B cell (primary cell): ENCODE data around the gene SNX11. TPM values are rescaled to one million over a fixed set of nuclear protein-coding genes. Genes with fewer than 3 reads are reported as not detected.

Source experiments
- ATAC-seq: fragments of 200-7000 bp; cut with Tn5 transposase; one replicate; pipeline ENCODE4 v1.10.0; 2021; ENCODE audit warnings: low read depth, mild to moderate bottlenecking, moderate number of reproducible peaks, moderate library complexity
- CTCF ChIA-PET: fragments of 350-600 bp; sonication (Branson Sonifier 250); formaldehyde crosslinking; loops from one replicate; lab custom pipeline; 2021; ENCODE audit warnings: antibody characterized with exemption, inconsistent platforms; lab: Charles Lee
- POLR2A ChIA-PET: fragments of 350-600 bp; sonication (Branson Sonifier 250); formaldehyde crosslinking; loops from one replicate; lab custom pipeline; 2021; ENCODE audit warnings: antibody characterized with exemption; lab: Charles Lee
- DNase-seq: peaks from one replicate; pipeline ENCODE4 v3.0.0; 2013
- H2AFZ ChIP-seq: 2 replicates; pipeline ENCODE4 v1.6.1; 2012; ENCODE audit warnings: mild to moderate bottlenecking, low read depth, low read length; ENCODE audit not compliant: insufficient read depth, poor library complexity, severe bottlenecking
- H3K27ac ChIP-seq, 2 donors: 1 replicate in 1 of 2; 2 replicates in 1 of 2; pipeline ENCODE4 v1.5.1; 2012 to 2013; ENCODE audit warnings: low read length in 2 of 2, mild to moderate bottlenecking in 2 of 2, moderate library complexity in 1 of 2
- H3K27me3 ChIP-seq, 4 experiments: fragments of 200-600 bp in 1 of 4; sonication (generic) in 1 of 4; replicated peaks in 1 of 4; 1 replicate in 2 of 4; 2 replicates in 2 of 4; pipeline versions ENCODE4 v1.6.1 to v1.7.0; 2013 to 2016; ENCODE audit warnings: low read length in 3 of 4, mild to moderate bottlenecking in 2 of 4, mixed read lengths in 1 of 4, moderate library complexity in 1 of 4; ENCODE audit not compliant: insufficient read depth in 4 of 4, control insufficient read depth in 3 of 4; ENCODE audit errors: control extremely low read depth in 1 of 4
- H3K36me3 ChIP-seq, 2 experiments: replicated peaks in 1 of 2; 1 replicate in 1 of 2; 2 replicates in 1 of 2; pipeline versions ENCODE4 v1.6.1 to v1.7.1; 2013; ENCODE audit warnings: low read length in 1 of 2; ENCODE audit not compliant: insufficient read depth in 2 of 2, control insufficient read depth in 1 of 2; ENCODE audit errors: control extremely low read depth in 1 of 2, extremely low read depth in 1 of 2
- H3K4me1 ChIP-seq, 2 donors: fragments of 200-600 bp in 1 of 2; sonication (generic) in 1 of 2; 1 replicate in 1 of 2; 2 replicates in 1 of 2; pipeline versions ENCODE4 v1.5.1 to v1.6.1; 2013 to 2017; ENCODE audit warnings: low read length in 2 of 2; ENCODE audit not compliant: control insufficient read depth in 2 of 2, insufficient read depth in 2 of 2
- H3K4me2 ChIP-seq: replicated peaks from 2 replicates; pipeline ENCODE3; 2012; ENCODE audit warnings: mild to moderate bottlenecking, low read depth, low read length; ENCODE audit not compliant: poor library complexity, severe bottlenecking
- H3K4me3 ChIP-seq, 5 experiments: fragments of 200-600 bp in 1 of 5; sonication (generic) in 1 of 5; 1 replicate in 3 of 5; 2 replicates in 2 of 5; pipeline versions ENCODE4 v1.5.1 to v1.7.0; 2011 to 2016; ENCODE audit warnings: low read length in 4 of 5, mild to moderate bottlenecking in 4 of 5, low read depth in 2 of 5, control low read depth in 1 of 5, moderate library complexity in 1 of 5; ENCODE audit not compliant: insufficient read depth in 1 of 5; ENCODE audit errors: control extremely low read depth in 1 of 5, extremely low read depth in 1 of 5
- H3K79me2 ChIP-seq: fragments of 200-600 bp; sonication (generic); one replicate; pipeline ENCODE4 v1.6.0; 2016; ENCODE audit warnings: low read length; ENCODE audit not compliant: control insufficient read depth, insufficient read depth
- H3K9ac ChIP-seq: fragments of 200-600 bp; sonication (generic); 2 replicates; pipeline ENCODE4 v1.6.1; 2017; ENCODE audit warnings: mild to moderate bottlenecking, low read length, moderate library complexity
- H3K9me3 ChIP-seq, 3 donors: one replicate each; pipeline versions ENCODE4 v1.6.1 to v1.7.1; 2013; ENCODE audit warnings: low read length in 2 of 3; ENCODE audit not compliant: control insufficient read depth in 2 of 3, insufficient read depth in 1 of 3; ENCODE audit errors: control extremely low read depth in 1 of 3
- H4K20me1 ChIP-seq: 2 replicates; pipeline ENCODE4 v1.6.0; 2012; ENCODE audit warnings: mild to moderate bottlenecking, low read length; ENCODE audit not compliant: insufficient read depth, control insufficient read depth, poor library complexity, severe bottlenecking
- H3K27ac Mint-ChIP-seq: one replicate; pipeline ENCODE4 v1.8.0; 2021; ENCODE audit warnings: mixed read lengths
- H3K27me3 Mint-ChIP-seq: one replicate; pipeline ENCODE4 v1.8.0; 2021; ENCODE audit warnings: mixed read lengths
- H3K4me1 Mint-ChIP-seq: one replicate; pipeline ENCODE4 v1.8.0; 2021; ENCODE audit warnings: mixed read lengths
- H3K4me3 Mint-ChIP-seq: one replicate; pipeline ENCODE4 v1.8.0; 2021; ENCODE audit warnings: mixed read lengths
- H3K9me3 Mint-ChIP-seq: one replicate; pipeline ENCODE4 v1.8.0; 2022; ENCODE audit warnings: mixed read lengths; ENCODE audit not compliant: insufficient read depth
- CTCF ChIP-seq: fragments of 200-600 bp; IDR thresholded peaks from one replicate; pipeline ENCODE4 v1.8.0; 2022; ENCODE audit warnings: antibody characterized with exemption, mild to moderate bottlenecking
- EZH2 ChIP-seq: IDR thresholded peaks from 2 replicates; pipeline ENCODE4 v1.6.1; 2012; ENCODE audit warnings: borderline replicate concordance, low read depth, mild to moderate bottlenecking, moderate library complexity, low read length; ENCODE audit not compliant: insufficient read depth, poor library complexity, severe bottlenecking
- WGBS: methylation state at CpG from one replicate; pipeline ENCODE4 v1.1.5; 2013; ENCODE audit warnings: missing lambda C conversion rate; ENCODE audit not compliant: insufficient coverage; 5-methylcytosine and 5-hydroxymethylcytosine counted together
- intact Hi-C: fragments of 100-400 bp; cut with micrococcal nuclease; formaldehyde crosslinking; loops from one replicate; pipeline ENCODE4 v1.10.0; 2022
- polyA minus RNA-seq: library from RNA; depleted of rRNA, polyadenylated mRNA; stranded (reverse); fragments of >200 nt; gene quantifications from 2 replicates; pipeline ENCODE4 v1.2.3, GENCODE V29; 2012
- polyA plus RNA-seq: library from polyadenylated mRNA; depleted of rRNA; stranded (reverse); fragments of >200 nt; gene quantifications from 2 replicates; pipeline ENCODE4 v1.2.3, GENCODE V29; 2012
- total RNA-seq, 2 donors: library from RNA; stranded (reverse); fragments of 120-200 nt in 1 of 2; gene quantifications; 1 replicate in 1 of 2; 2 replicates in 1 of 2; pipeline versions ENCODE4 v1.2.3 to v1.2.4, GENCODE V29; 2013 to 2022

SNX11 gene, protein sequence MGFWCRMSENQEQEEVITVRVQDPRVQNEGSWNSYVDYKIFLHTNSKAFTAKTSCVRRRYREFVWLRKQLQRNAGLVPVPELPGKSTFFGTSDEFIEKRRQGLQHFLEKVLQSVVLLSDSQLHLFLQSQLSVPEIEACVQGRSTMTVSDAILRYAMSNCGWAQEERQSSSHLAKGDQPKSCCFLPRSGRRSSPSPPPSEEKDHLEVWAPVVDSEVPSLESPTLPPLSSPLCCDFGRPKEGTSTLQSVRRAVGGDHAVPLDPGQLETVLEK
- total RNA-seq = 42.0 and 47.1 TPM in 2 replicates
- 25.9 TPM for total RNA-seq (2013)
- polyA plus RNA-seq = 25.6 and 41.7 TPM in 2 replicates
- polyA minus RNA-seq = 18.8 and 30.1 TPM in 2 replicates

DNA sequence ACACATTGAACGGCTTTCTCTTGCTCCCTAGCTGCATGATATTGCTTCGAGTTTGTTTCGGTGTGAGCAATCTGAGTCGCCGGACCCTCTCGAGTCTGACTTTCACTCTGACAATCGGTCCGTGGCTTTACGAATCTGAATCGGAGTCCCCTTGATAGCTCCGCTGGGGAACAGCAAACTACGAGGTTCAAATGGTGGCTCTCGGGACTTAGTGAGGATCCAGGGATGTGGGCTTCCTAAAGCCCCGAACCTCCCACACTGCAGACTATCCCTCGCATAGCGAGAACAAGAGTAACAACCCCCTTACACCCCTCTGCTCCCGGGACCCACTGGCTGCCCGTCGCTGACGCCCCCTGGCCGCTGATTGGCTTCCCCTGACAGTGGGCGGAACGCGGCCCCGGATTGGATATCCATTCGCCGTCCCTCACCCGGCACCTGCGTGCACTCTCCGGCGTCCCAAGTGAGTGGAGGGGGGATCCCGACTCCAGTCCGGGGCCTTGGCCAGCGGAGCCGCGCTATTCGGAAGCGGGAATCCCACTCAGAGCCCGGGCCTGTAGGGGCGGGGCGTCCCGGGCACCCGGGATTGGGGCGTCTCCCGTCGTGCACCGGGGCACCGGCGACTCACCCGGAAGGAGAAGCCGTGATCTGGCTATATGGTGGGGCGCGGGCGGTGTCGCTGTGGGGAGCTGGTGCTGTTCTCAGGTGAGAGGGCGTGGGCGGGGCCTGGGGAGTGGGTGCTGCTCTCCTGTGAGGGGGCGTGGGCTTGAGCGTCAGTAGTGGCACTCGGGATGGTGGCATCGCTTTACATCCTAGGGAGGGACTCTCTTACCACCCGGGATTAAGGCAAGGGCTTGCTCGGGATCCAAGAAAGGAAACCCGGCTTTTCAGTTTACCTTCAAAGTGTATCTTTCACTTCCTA is at the start of gene SNX11:
Gene SNX11 (plus strand): TSS at position 630 of the 919 bp plus-strand sequence. CDS start 4,278 bp downstream, outside the sequence.
- peak within 1 kb of the TSS; percentile 91 for H3K4me3 Mint-ChIP-seq
- TF ChIP-seq CTCF (no peak), EZH2 (no peak)
- ChIA-PET CTCF (interaction anchor here (0.5 to 3.5 kb wide), 15 partner anchors 11 to 1583 kb away, joined by 3 to 24 read pairs (median 5); partner anchors contain the start of gene CDK5RAP3), POLR2A (interaction anchor here (0.5 to 2.1 kb wide), 4 partner anchors 10 to 442 kb away, joined by 4 to 6 read pairs (median 4); partner anchors contain the start of gene SP2)
- H3K9me3 Mint-ChIP-seq = no peaks in the 10 kb centered on the region
- Histone ChIP-seq H3K4me2 (peak within 1 kb of the TSS; percentile 68), H3K27me3 (no peaks in the 10 kb centered on the region), H3K27ac (peak within 1 kb of the TSS; percentile 88 to 94), H3K4me3 (peak within 1 kb of the TSS; percentile 71 to 96 (median 79)), H3K79me2 (peaks cover 44% of the 10 kb centered on the region), H3K4me1 (peaks cover 46 to 61% of the 10 kb centered on the region in 2 donors), H3K36me3 (no peaks in the 10 kb centered on the region), H3K9ac (peak within 1 kb of the TSS; percentile 84), H2AFZ (peak within 1 kb of the TSS; percentile 91), H3K9me3 (peaks cover 0 to 4% (median 4%) of the 10 kb centered on the region in 3 donors), H4K20me1 (no peaks in the 10 kb centered on the region)
- ATAC-seq = peak; percentile 78
- intact Hi-C loops = loop anchor here (1.0 to 10.0 kb wide), 5 partner anchors 9 to 1087 kb away; partner anchors contain the start of genes NFE2L1, SP2 and UBE2Z
- peak within 1 kb of the TSS; percentile 97 for H3K27ac Mint-ChIP-seq
- peak; percentile 94 for DNase-seq
- H3K27me3 Mint-ChIP-seq = no peaks in the 10 kb centered on the region
- under 1% methylated on average over 59 of the region's 64 CpGs for WGBS
- H3K4me1 Mint-ChIP-seq = peaks cover 58% of the 10 kb centered on the region
